Fibroblast of upper back skin (primary cell): ENCODE measurements around the gene DSCAML1.

Source experiments
- DNase-seq: peaks from one replicate; pipeline ENCODE4 v3.0.0-alpha.2; 2013

DSCAML1 gene

GRCh38 chr11:117687776-117688175 is 109.2 kb downstream of the DSCAML1 start:
- DNase-seq: no peak

- peak; percentile 1 for DNase-seq
These were observed 110.3 kb downstream of the DSCAML1 start for GRCh38 chr11:117686711-117687110.

GRCh38 chr11:117685566-117685965 is 111.5 kb downstream of the DSCAML1 start:
- DNase-seq: no peak

GRCh38 chr11:117684731-117685130 is 112.3 kb downstream of the DSCAML1 start:
- no peak for DNase-seq

- DNase-seq: no peak
These were observed 112.9 kb downstream of the DSCAML1 start for GRCh38 chr11:117684111-117684510.

GRCh38 chr11:117681438-117681837 is 115.6 kb downstream of the DSCAML1 start:
- DNase-seq: no peak

- DNase-seq: no peak
These were observed 117.6 kb downstream of the DSCAML1 start for GRCh38 chr11:117679461-117679860.

GRCh38 chr11:117678658-117679406 is 118.2 kb downstream of the DSCAML1 start:
- DNase-seq: no peak

GRCh38 chr11:117677729-117678310 is 119.2 kb downstream of the DSCAML1 start:
- no peak for DNase-seq

GRCh38 chr11:117676501-117676900 is 120.5 kb downstream of the DSCAML1 start:
- DNase-seq: no peak

- no peak for DNase-seq
These were observed 123.4 kb downstream of the DSCAML1 start for GRCh38 chr11:117673602-117674001.

GRCh38 chr11:117671370-117671769 is 125.6 kb downstream of the DSCAML1 start:
- no peak for DNase-seq

GRCh38 chr11:117670924-117671323 is 126.1 kb downstream of the DSCAML1 start:
- DNase-seq: no peak

- DNase-seq: no peak
These were observed 126.6 kb downstream of the DSCAML1 start for GRCh38 chr11:117670443-117670842.

- no peak for DNase-seq
These were observed 127.4 kb downstream of the DSCAML1 start for GRCh38 chr11:117669616-117670015.

GRCh38 chr11:117669062-117669461 is 128.0 kb downstream of the DSCAML1 start:
- no peak for DNase-seq

GRCh38 chr11:117668321-117668751 is 128.7 kb downstream of the DSCAML1 start:
- no peak for DNase-seq

- DNase-seq: no peak
These were observed 132.1 kb downstream of the DSCAML1 start for GRCh38 chr11:117664897-117665296.

GRCh38 chr11:117663821-117664220 is 133.2 kb downstream of the DSCAML1 start:
- no peak for DNase-seq

GRCh38 chr11:117663414-117663813 is 133.6 kb downstream of the DSCAML1 start:
- DNase-seq: no peak

- no peak for DNase-seq
These were observed 134.2 kb downstream of the DSCAML1 start for GRCh38 chr11:117662671-117663269.

- DNase-seq: no peak
These were observed 134.8 kb downstream of the DSCAML1 start for GRCh38 chr11:117662255-117662654.

- DNase-seq: no peak
These were observed 138.2 kb downstream of the DSCAML1 start for GRCh38 chr11:117658809-117659208.

- no peak for DNase-seq
These were observed 139.2 kb downstream of the DSCAML1 start for GRCh38 chr11:117657794-117658193.
